Esophagus squamous epithelium (tissue), 5 donors: Measurements from ENCODE around the gene OSBPL10. TPM values are rescaled to one million over a fixed set of nuclear protein-coding genes. Genes with fewer than 3 reads are reported as not detected.

ENCODE experiments used
- DNase-seq: peaks from one replicate; lab custom pipeline; 2025; lab: John Stamatoyannopoulos, UW
- H3K27ac ChIP-seq, 4 donors: fragments of 200-600 bp; sonication (generic); one replicate each; pipeline ENCODE4 v1.5.1; 2016 to 2019; ENCODE audit warnings: mild to moderate bottlenecking in 1 of 4
- H3K27me3 ChIP-seq, 4 donors: fragments of 200-600 bp; sonication (generic); 1 replicate in 3 of 4; 2 replicates in 1 of 4; pipeline versions ENCODE4 v1.5.1 to v1.6.0; 2017 to 2021; ENCODE audit warnings: antibody characterized with exemption in 1 of 4
- H3K36me3 ChIP-seq, 3 donors: fragments of 200-600 bp; sonication (generic); one replicate each; pipeline ENCODE4 v1.5.1; 2016 to 2019
- H3K4me1 ChIP-seq, 3 donors: fragments of 200-600 bp; sonication (generic); one replicate each; pipeline ENCODE4 v1.5.1; 2017 to 2019
- H3K4me3 ChIP-seq, 4 donors: fragments of 200-600 bp; sonication (generic); 1 replicate in 3 of 4; 2 replicates in 1 of 4; pipeline ENCODE4 v1.5.1; 2016 to 2019; ENCODE audit warnings: mild to moderate bottlenecking in 2 of 4, moderate library complexity in 1 of 4
- H3K9me3 ChIP-seq, 3 donors: fragments of 200-600 bp; sonication (generic); one replicate each; pipeline ENCODE4 v1.5.1; 2016 to 2019
- CTCF ChIP-seq, 6 experiments: fragments of 450-650 bp in 4 of 6; fragments of 200-600 bp in 2 of 6; sonication (generic) in 2 of 6; IDR thresholded peaks; one replicate each; pipeline ENCODE4 v1.5.1; 2016 to 2019; ENCODE audit warnings: antibody characterized with exemption in 6 of 6, mild to moderate bottlenecking in 4 of 6, moderate library complexity in 4 of 6
- POLR2A ChIP-seq, 4 donors: fragments of 450-650 bp; IDR thresholded peaks; one replicate each; pipeline ENCODE4 v1.6.1; 2017; ENCODE audit warnings: antibody characterized with exemption in 4 of 4, mild to moderate bottlenecking in 4 of 4, moderate library complexity in 3 of 4
- WGBS, 2 donors: methylation state at CpG; one replicate each; pipeline ENCODE4 v1.1.5; 2018; 5-methylcytosine and 5-hydroxymethylcytosine counted together
- intact Hi-C: fragments of 100-400 bp; cut with DNase I; formaldehyde crosslinking; loops from one replicate; pipeline ENCODE4 v1.15.0; 2022
- total RNA-seq, 4 donors: library from RNA; depleted of rRNA; stranded (reverse); fragments of >200 nt; gene quantifications; one replicate each; pipeline ENCODE4 v1.1.0, GENCODE V29; 2016
- donor health status: DM: yes; HTN: yes; CAD: no.

Gene OSBPL10
- total RNA-seq, 4 donors from 2014 or later: 13.8 to 65.3 (median 41.0) TPM

GRCh38 chr3:31714495-31715280 is 266.4 kb downstream of the OSBPL10 start:
- Histone ChIP-seq H3K4me3 (no peak overlapping the region), H3K9me3 (peaks cover 0 to 4% (median 0%) of the 10 kb centered on the region in 3 donors), H3K27ac (no peak overlapping the region), H3K4me1 (no peaks in the 10 kb centered on the region), H3K36me3 (no peaks in the 10 kb centered on the region), H3K27me3 (no peaks in the 10 kb centered on the region)
- no peak for DNase-seq
- intact Hi-C loops: no loop called here
- 78 to 88% methylated on average over 11 of the region's 11 CpGs for WGBS, 2 donors
- TF ChIP-seq POLR2A (IDR thresholded peaks at IDR 0.05) (no peak), CTCF (IDR thresholded peaks at IDR 0.05) (no peak)

GRCh38 chr3:31713816-31714215 is 267.2 kb downstream of the OSBPL10 start:
- H3K4me1 ChIP-seq: no peaks in the 10 kb centered on the region
- peaks cover 0 to 3% (median 0%) of the 10 kb centered on the region in 3 donors for H3K36me3 ChIP-seq
- intact Hi-C loops: no loop called here
- DNase-seq: no peak
- WGBS, 2 donors: 76 to 83% methylated on average over 5 of the region's 5 CpGs
- TF ChIP-seq POLR2A (IDR thresholded peaks at IDR 0.05) (no peak), CTCF (IDR thresholded peaks at IDR 0.05) (no peak)
- no peak overlapping the region for H3K4me3 ChIP-seq
- H3K27ac ChIP-seq: no peak overlapping the region
- no peaks in the 10 kb centered on the region for H3K27me3 ChIP-seq
- H3K9me3 ChIP-seq: peaks cover 0 to 4% (median 0%) of the 10 kb centered on the region in 3 donors

GRCh38 chr3:31710123-31710803 is 270.8 kb downstream of the OSBPL10 start:
- no peaks in the 10 kb centered on the region for H3K27me3 ChIP-seq
- TF ChIP-seq POLR2A (IDR thresholded peaks at IDR 0.05) (no peak), CTCF (IDR thresholded peaks at IDR 0.05) (no peak)
- H3K4me3 ChIP-seq: no peak overlapping the region
- no peak for DNase-seq
- intact Hi-C loops: no loop called here
- peaks cover 0 to 8% (median 0%) of the 10 kb centered on the region in 3 donors for H3K36me3 ChIP-seq
- H3K27ac ChIP-seq: peak overlapping the region in 1 of 4 donors; percentile 31
- H3K4me1 ChIP-seq: peaks cover 0 to 13% (median 0%) of the 10 kb centered on the region in 3 donors
- H3K9me3 ChIP-seq: peaks cover 0 to 4% (median 0%) of the 10 kb centered on the region in 3 donors
- WGBS, 2 donors: 87 to 90% methylated on average over 5 to 6 of the region's 6 CpGs

GRCh38 chr3:31709526-31709925 is 271.5 kb downstream of the OSBPL10 start:
- WGBS, 2 donors: 89 to 94% methylated on average over 4 of the region's 4 CpGs
- no peak overlapping the region for H3K4me3 ChIP-seq
- intact Hi-C loops: no loop called here

More at GRCh38 chr3:31709526-31709925, 271.5 kb downstream of the OSBPL10 start:
- no peak for DNase-seq
- TF ChIP-seq CTCF (IDR thresholded peaks at IDR 0.05) (no peak), POLR2A (IDR thresholded peaks at IDR 0.05) (no peak)
- Histone ChIP-seq H3K9me3 (peaks cover 0 to 4% (median 0%) of the 10 kb centered on the region in 3 donors), H3K4me1 (peaks cover 6 to 20% (median 7%) of the 10 kb centered on the region in 3 donors), H3K36me3 (peaks cover 0 to 8% (median 0%) of the 10 kb centered on the region in 3 donors), H3K27ac (no peak overlapping the region), H3K27me3 (no peaks in the 10 kb centered on the region)
